Left colon (tissue), 2 donors: ENCODE results near the gene WFIKKN1. TPM values are rescaled to one million over a fixed set of nuclear protein-coding genes. Genes with fewer than 3 reads are reported as not detected.

Experiments used
- ATAC-seq: fragments of 200-7000 bp; cut with Tn5 transposase; one replicate; pipeline ENCODE4 v1.9.1; 2020; ENCODE audit warnings: mild to moderate bottlenecking, moderate library complexity
- DNase-seq, 2 donors: peaks; one replicate each; pipeline ENCODE4 v3.0.0-alpha.2; 2020
- intact Hi-C, 2 donors: fragments of 100-400 bp; cut with DNase I in 1 of 2; cut with micrococcal nuclease in 1 of 2; formaldehyde crosslinking; loops; one replicate each; pipeline versions ENCODE4 v1.11.2 to v1.14.0; 2022; cut with DNase I, micrococcal nuclease
- total RNA-seq, 2 donors: library from RNA; stranded (reverse); fragmentation: NEBNext Ultra II Directional; extraction: Animal tissue kit (Norgen Biotek cat#: 25700); gene quantifications; one replicate each; pipeline ENCODE4 v1.2.1, GENCODE V29; 2021
- donor health status: DM: no; HTN: no; CAD: no.
- donor health status: DM: yes; HTN: yes; CAD: no.

WFIKKN1 gene
- total RNA-seq, 2 donors from 2014 or later, result 0.64 to 3.6 TPM

DNA sequence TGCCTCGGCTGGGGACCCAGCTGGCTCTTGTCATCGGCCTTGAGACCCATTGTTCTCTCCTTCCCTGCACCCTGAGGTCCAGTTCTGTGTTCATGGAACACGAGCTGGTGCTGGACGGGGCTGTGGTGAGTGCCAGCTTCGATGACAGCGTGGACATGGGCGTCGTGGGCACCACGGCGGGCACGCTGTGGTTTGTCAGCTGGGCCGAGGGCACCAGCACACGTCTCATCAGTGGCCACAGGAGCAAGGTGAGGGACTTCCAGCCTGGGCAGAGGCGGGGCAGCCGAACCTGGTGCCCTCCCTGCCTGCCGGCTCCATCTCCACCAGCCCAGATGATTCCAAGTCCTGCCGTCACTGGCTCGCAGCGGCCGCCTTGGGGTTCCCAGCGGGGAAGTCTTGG is 31.8 kb downstream of the WFIKKN1 start:
- intact Hi-C loops, result no loop called here
- DNase-seq (no peak), ATAC-seq (no peak)

DNA sequence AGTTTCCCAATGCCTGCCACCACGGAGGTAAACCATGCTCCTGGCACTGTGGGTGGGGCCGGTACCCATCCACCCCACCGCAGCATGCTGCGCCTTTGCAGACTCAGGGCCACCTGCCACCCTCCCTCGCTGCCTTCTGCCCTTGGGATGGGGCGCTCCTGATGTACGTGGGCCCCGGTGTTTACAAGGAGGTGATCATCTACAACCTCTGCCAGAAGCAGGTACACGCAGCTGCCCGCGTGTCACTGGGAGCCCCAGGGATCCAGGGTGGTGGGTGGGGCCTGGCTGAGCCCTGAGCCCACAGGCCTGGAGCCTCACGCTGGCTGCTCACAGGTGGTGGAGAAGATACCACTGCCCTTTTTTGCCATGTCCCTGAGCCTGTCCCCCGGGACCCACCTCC is 35.8 kb downstream of the WFIKKN1 start:
- ATAC-seq, result no peak
- intact Hi-C loops, result no loop called here
- DNase-seq, result no peak

DNA sequence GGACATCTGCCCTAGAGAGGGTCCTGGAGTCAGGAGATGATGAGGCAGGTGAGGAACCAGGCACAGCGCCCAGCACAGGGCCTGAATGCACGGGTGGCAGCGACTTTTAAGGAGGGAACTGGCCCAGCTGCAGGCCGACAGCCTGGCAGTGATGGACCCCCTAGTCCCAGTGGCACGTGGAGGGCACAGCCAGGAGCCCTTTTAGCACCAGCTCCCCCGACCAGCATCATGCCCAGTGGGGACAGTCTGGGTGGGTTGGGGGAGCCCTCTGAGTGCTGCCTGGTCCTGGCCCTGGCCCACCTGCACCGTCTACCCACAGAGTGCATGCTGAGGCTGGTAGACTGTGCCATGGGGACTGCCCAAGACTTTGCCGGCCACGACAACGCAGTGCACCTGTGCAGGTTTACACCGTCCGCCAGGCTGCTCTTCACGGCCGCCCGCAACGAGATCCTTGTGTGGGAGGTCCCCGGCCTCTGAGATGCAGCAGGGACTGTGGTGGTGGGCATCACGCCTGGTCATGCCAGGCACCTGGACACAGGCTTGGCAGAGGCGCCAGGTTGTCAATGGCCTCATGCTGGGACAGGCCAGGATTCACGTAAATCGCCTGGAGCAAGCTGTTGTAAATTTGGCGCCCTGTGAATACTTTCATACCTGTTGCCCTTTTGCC is 36.5 kb downstream of the WFIKKN1 start:
- no peak for ATAC-seq
- DNase-seq, result no peak
- intact Hi-C loops, result no loop called here

DNA sequence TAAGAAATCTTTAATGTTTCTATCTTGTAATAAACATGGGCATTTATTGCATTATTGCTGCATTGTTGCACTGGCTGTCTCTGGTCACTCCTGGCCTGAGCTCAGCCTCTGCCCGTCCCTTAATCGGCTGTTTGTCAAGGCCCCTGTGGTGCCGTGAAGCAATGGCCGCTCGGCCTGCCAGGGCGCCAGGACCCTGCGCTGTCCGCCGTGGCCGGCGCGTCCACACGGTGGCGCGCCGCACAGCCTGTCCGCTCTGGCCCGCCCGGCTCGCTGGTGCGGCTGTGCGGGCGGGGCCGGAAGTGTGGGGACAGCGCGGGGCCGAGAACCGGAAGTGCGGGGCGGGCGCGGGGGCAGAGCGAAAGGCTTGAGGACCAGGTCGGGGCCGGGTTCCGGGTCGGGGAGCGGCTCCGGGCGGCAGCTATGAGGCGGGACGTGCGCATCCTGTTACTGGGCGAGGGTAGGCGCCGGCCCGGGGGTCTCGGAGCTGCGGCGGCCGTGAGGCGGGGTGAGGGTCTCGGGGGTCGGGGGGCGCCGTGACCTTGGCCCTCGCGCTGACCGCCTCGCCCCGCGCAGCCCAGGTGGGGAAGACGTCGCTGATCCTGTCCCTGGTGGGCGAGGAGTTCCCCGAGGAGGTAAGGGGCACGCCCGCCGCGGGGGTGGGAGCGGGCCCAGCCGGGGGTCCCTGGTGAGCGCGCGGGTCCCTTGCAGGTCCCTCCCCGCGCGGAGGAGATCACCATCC is 37.2 kb downstream of the WFIKKN1 start, which contains the start of gene RHOT2:
TSS of gene RHOT2 (plus strand) at position 353 of the 739 bp plus-strand sequence. CDS start at position 421, 68 bp downstream.
- intact Hi-C loops, result no loop called here
- ATAC-seq (peak; percentile 92), DNase-seq (peak; percentile 90 to 96)

DNA sequence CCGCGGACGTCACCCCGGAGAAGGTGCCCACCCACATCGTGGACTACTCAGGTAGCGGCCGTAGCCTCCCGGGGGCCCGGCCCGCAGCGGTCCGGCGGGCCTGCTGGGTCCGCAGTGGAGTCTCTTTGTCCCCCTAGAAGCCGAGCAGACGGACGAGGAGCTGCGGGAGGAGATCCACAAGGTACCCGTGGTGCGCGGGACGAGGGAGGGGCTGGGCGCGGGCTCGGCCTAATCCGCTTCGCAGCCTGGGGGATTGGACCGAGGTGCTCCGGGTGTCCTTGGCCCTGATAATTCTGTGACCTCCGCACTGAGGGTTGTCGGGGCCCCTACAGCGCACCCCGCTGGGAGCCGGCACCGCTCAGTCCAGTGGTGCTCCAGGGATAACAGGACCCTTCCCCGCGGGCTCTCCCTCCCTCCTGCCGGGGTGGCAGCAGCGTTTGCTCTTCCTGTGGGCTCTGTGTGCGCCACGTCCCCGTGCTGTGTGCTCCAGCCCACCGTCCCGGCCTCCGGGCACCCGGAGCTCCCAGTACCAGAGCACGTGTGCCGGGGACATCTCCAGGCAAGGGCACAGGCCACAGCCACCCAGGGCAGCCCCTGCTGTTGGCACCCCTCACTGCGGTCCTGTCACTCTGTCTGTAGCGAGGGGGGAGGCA is 37.9 kb downstream of the WFIKKN1 start:
- ATAC-seq (peak; percentile 30), DNase-seq (no peak)
- intact Hi-C loops, result no loop called here

DNA sequence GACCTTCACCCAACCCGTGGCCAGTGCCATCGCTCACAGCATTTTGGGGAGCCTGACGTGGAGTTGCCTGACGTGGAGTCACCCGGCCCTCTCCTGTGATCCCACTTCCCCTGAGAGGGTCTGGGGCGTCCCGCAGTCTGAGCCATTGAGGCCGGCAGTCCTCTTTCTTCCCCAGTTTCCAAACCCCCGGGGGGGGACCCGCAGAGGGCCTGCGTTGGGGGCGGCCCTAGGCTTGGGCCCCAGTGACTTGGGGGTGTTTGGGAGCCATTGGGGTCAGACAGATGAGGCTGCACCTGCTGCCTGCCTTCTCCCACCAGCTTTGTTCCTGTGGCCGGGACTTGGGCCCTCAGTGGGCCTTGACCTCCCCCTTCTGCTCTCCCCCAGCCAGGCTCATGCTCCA is 38.9 kb downstream of the WFIKKN1 start:
- ATAC-seq, result no peak
- no peak for DNase-seq
- intact Hi-C loops, result no loop called here

DNA sequence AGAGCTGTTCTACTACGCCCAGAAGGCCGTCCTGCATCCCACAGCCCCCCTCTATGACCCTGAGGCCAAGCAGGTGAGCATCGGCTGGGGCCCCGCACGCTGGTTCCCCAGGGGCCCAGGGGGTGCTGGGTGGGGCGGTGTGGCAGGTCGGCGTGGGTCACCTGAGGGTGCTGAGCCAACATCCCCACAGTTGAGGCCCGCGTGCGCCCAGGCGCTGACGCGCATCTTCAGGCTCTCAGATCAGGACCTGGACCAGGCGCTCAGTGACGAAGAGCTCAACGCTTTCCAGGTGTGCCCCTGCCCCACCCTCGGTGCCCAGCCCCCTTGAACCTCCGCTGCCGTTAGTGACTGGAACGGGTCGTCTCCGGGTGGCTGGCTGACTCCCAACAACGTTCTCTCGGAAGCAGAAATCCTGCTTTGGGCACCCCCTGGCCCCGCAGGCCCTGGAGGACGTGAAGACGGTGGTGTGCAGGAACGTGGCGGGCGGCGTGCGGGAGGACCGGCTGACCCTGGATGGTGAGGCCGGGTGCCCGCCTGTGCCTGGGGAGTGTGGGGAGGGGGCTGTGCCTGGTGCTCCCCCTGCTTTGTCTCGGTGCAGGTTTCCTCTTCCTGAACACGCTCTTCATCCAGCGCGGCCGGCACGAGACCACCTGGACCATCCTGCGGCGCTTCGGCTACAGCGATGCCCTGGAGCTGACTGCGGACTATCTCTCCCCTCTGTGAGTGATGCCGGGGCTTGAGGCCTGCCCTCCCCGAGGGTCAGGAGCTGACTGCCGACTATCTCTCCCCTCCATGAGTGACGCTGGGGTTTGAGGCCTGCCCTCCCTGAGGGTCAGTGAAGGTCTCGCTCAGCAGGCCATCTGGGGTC is 39.9 kb downstream of the WFIKKN1 start:
- intact Hi-C loops, result no loop called here
- DNase-seq (no peak), ATAC-seq (no peak)

DNA sequence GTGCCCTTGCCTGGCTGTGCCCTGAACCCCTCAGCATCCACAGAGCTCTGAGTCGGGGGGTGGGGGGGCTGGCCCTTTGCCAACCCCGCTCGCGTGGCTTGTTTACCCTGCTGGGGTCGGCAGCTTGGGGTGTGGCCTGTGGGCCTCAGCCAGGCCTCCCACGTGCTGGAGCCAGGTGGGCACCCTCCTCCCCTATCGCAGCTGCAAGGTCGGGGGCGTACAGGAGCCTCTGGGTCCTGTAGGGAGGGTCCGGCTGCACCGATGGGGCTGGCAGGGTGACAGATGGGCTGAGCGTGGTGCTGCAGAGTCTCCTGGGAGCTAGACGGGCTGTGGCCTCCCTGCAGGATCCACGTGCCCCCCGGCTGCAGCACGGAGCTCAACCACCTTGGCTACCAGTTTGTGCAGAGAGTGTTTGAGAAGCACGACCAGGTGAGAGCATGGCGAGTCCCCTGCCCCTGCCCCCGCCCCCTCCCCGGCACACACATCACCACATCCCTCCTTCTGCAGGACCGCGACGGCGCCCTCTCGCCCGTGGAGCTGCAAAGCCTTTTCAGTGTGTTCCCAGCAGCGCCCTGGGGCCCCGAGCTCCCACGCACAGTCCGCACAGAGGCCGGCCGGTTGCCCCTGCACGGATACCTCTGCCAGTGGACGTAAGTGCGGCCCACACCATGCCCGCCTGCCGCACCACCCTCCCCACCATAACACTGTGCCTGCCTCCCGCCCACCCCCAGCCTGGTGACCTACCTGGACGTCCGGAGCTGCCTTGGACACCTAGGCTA is 40.8 kb downstream of the WFIKKN1 start:
- DNase-seq, result no peak
- intact Hi-C loops, result no loop called here
- ATAC-seq, result no peak

DNA sequence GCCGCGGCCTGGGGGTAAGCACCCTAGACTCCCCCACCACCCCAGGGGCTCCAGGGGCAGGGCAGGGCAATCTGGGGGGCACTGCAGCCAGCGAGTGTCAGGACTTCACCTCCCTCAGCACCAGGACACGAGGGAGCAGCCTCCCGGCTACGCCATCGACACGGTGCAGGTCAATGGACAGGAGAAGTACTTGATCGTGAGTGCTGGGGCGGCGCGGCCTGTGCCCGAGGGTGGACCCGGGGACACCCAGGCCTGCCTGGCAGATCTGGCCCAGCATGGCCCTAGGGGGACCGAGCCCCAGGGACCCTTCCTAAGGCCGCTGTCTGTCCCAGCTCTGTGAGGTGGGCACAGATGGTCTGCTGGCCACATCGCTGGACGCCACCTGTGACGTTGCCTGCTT is 41.6 kb downstream of the WFIKKN1 start:
- DNase-seq, result no peak
- intact Hi-C loops, result no loop called here
- ATAC-seq, result no peak

DNA sequence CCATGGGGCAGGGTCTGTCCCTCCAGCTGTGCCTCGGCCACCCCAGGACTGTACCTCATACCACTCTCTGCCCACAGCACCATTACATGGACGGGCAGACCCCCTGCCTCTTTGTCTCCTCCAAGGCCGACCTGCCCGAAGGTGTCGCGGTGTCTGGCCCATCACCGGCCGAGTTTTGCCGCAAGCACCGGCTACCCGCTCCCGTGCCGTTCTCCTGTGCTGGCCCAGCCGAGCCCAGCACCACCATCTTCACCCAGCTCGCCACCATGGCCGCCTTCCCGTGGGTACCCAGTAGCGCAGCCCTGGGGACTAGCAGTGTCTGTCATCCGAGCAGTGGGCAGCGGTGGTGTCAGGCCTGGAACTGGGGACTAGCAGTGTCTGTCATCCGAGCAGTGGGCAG is 42.1 kb downstream of the WFIKKN1 start:
- ATAC-seq (no peak), DNase-seq (no peak)
- intact Hi-C loops, result no loop called here

DNA sequence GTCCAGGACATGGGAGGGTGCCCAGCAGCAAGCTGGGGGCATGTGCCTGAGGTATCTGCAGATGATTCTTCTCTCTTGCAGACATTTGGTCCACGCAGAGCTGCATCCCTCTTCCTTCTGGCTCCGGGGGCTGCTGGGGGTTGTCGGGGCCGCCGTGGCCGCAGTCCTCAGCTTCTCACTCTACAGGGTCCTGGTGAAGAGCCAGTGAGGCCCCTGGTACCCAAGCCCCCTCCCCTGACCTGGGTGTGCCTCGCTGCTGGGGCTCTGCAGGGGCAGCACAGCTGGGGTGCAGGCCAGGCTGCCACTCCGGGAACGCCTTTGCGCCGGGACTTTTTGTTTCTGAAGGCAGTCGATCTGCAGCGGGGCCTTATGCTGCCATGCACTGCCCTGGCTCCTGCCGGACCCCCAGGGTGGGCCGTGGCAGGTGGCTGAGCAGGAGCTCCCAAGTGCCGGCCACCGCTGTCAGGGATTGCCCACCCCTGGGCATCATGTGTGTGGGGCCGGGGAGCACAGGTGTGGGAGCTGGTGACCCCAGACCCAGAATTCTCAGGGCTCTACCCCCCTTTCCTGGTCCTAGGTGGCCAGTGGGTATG is 42.7 kb downstream of the WFIKKN1 start:
- DNase-seq (no peak), ATAC-seq (no peak)
- intact Hi-C loops, result no loop called here

DNA sequence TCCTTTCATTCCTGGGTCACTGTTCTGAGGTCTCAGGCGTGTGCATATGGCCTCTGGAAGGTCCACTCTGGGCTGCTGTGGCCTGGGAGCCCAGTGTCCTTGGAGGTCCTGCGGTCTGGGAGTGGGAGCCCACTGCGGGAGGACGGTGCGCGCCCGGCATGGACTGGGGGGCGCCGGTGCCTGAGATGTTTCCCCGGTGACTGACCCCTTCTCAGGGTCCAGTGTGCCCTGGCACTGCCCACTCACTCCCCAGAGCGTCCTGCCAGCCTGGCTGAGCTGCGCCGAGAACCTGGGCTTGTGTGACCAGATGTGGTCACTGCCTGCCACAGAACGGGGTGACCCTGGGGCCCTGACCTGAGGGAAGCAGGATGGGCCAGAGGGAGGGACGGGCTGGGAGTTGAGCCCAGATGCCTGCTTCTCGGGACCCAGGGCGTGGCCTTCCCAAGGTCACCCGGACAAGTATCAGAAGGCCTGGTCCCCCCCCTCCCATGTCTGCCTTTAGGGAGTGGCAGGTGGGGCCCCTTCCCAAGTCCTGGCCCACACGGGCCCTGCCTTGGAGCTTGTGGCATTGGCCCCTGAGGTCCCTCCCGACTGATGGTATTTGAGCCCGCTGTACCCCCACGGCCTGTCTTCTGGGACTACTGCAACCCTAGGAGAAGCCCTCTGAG is 43.6 kb downstream of the WFIKKN1 start:
- DNase-seq, result no peak
- intact Hi-C loops, result no loop called here
- no peak for ATAC-seq

DNA sequence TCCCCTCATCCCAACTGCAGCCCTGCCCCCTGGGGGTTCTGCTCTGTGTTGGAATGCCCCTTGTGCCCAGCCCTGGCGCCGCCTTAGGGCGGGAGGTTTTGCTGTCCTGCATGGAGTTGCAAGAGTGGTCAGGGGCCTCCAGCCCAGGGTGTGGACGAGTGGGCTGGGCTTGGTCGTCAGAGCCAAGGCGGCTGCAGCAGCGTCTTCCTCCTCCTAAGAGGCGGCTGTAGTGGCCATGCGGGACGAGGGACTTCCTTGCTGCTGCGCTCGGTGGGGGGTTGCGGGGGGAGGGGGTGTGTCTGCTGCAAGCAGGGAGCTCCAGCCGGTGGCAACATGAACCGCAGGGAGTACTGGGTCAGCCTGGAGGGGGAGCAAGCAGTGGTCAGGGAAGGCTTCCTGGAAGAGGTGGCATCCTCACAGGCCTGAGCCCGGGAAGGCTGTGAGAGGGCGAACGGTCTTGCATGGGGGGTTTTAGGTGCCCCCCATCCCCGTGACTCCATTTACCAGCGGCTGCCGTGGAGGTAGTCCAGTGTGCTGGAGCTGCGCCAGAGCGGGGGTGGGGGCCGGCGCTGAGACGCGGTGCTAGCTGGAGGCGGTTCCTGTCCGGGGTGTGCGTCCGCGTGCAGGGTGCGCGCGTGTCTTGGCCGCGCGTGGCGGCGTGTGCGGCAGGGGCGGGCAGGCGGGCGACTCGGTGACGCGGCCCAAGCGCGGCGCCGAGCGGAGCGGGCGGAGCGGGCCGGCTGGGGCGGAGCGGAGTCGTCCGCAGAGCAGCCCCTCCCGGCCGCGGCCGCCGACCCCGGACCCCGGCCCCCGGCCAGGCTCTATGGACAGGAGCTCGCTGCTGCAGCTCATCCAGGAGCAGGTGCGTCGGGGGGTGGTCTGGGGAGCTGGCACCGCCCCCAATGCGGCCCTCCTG is 44.4 kb downstream of the WFIKKN1 start, which contains the start of gene RHBDL1:
TSS of gene RHBDL1 (plus strand) at position 704 of the 916 bp plus-strand sequence. CDS start at position 824, 120 bp downstream.
- ATAC-seq (peak; percentile 13), DNase-seq (peak in 1 of 2 donors; percentile 63)
- intact Hi-C loops, result no loop called here

DNA sequence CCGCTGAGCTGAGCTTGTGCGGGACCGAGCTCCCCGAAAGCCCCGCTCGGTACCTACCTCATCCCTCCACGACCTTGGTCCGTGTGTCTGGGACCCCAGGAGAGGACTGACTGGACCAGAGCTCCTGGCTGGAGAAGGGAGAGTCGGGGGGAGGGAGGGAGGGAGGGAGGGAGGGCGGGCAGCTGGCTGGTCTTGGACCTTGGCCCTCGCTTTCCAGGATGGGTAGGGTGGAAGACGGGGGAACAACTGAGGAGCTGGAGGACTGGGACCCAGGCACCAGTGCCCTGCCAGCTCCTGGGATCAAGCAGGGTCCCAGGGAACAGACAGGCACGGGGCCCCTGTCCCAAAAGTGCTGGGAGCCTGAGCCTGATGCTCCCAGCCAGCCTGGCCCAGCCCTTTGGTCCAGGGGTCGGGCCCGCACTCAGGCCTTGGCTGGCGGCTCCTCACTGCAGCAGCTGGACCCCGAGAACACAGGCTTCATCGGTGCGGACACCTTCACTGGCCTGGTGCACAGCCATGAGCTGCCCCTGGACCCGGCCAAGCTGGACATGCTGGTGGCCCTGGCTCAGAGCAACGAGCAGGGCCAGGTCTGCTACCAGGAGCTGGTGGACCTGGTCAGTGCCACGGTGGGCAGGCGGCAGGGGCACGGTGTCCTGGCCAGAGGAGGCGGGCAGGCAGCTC is 45.2 kb downstream of the WFIKKN1 start:
- ATAC-seq, result peak; percentile 17
- intact Hi-C loops, result no loop called here
- no peak for DNase-seq

DNA sequence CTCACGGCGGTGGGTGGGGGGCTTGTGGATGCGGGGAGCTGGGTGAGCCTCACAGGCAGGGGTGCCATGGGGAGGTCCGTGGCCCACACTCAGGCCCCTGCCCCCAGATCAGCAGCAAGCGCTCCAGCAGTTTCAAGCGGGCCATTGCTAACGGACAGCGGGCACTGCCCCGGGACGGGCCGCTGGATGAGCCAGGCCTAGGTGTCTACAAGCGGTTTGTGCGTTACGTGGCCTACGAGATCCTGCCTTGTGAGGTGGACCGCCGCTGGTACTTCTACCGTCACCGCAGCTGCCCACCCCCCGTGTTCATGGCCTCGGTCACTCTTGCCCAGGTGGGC is 45.7 kb downstream of the WFIKKN1 start:
- intact Hi-C loops, result no loop called here
- no peak for ATAC-seq
- DNase-seq, result no peak

DNA sequence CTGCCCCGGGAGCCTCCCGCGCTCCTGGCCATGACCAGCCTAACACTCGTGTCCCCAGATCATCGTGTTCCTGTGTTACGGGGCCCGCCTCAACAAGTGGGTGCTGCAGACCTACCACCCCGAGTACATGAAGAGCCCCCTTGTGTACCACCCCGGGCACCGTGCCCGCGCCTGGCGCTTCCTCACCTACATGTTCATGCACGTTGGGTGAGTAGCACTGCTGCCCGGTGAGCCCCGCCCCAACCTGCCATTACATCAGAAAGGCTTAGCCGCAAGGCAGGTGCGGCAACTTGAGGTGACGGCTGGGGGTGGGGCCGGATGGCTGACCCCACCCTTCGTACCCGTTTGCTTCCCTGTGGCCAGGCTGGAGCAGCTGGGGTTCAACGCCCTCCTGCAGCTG is 46.1 kb downstream of the WFIKKN1 start:
- intact Hi-C loops, result no loop called here
- DNase-seq (peak; percentile 92 to 94), ATAC-seq (peak; percentile 65)
